ENCODE measurements around the gene EIF4H. TPM values are rescaled to one million over a fixed set of nuclear protein-coding genes. Genes with fewer than 3 reads are reported as not detected.

EIF4H gene
- total RNA-seq, 1 experiment from 2014 or later: 370 TPM

- H3K4me3 ChIP-seq (ENCODE audit: low read depth, low read length): no peak overlapping the region
- no peaks in the 10 kb centered on the region for H3K4me1 ChIP-seq
- Mint-ChIP-seq H3K27ac (ENCODE audit: unreplicated experiment) (no peak overlapping the region), H3K4me1 (ENCODE audit: low read depth, unreplicated experiment) (no peaks in the 10 kb centered on the region), H3K27me3 (ENCODE audit: insufficient read depth, unreplicated experiment) (no peaks in the 10 kb centered on the region), H3K4me3 (ENCODE audit: unreplicated experiment) (no peak overlapping the region), H3K36me3 (ENCODE audit: insufficient read depth, unreplicated experiment) (no peaks in the 10 kb centered on the region), H3K9me3 (ENCODE audit: unreplicated experiment) (no peaks in the 10 kb centered on the region)
- ChIA-PET POLR2A (no interaction called here), CTCF (no interaction called here)
- H3K9me3 ChIP-seq: peaks cover 9% of the 10 kb centered on the region
- DNase-seq: no peak
- H3K27me3 ChIP-seq (replicated peaks; ENCODE audit: control insufficient read depth, insufficient read depth, low read length): no peaks in the 10 kb centered on the region
- H3K36me3 ChIP-seq (ENCODE audit: control insufficient read depth, insufficient read depth, low read length): no peaks in the 10 kb centered on the region
- no TSS peak for BruUV-seq (replicated peaks)
- intact Hi-C loops (cut with micrococcal nuclease; ENCODE audit: unreplicated experiment): no loop called here
- no peak for TF ChIP-seq CTCF (IDR thresholded peaks at IDR 0.05; ENCODE audit: insufficient read depth in 1 of 2, low read depth in 1 of 2, low read length in 1 of 2, severe bottlenecking in 1 of 2, unreplicated experiment in 1 of 2)
Observed at GRCh38 chr7:74148491-74148890, 25.7 kb upstream of the EIF4H start.

- H3K27me3 Mint-ChIP-seq (ENCODE audit: insufficient read depth, unreplicated experiment): no peaks in the 10 kb centered on the region
- BruUV-seq (replicated peaks): no TSS peak
- no peaks in the 10 kb centered on the region for H3K4me1 Mint-ChIP-seq (ENCODE audit: low read depth, unreplicated experiment)
- TF ChIP-seq CTCF (IDR thresholded peaks at IDR 0.05; ENCODE audit: insufficient read depth in 1 of 2, low read depth in 1 of 2, low read length in 1 of 2, severe bottlenecking in 1 of 2, unreplicated experiment in 1 of 2): no peak
- H3K4me3 Mint-ChIP-seq (ENCODE audit: unreplicated experiment): no peak overlapping the region
- POLR2A ChIA-PET: no interaction called here
- no peaks in the 10 kb centered on the region for H3K4me1 ChIP-seq
- no peak overlapping the region for H3K27ac Mint-ChIP-seq (ENCODE audit: unreplicated experiment)
- intact Hi-C loops (cut with micrococcal nuclease; ENCODE audit: unreplicated experiment): no loop called here
- H3K36me3 Mint-ChIP-seq (ENCODE audit: insufficient read depth, unreplicated experiment): no peaks in the 10 kb centered on the region
- CTCF ChIA-PET: no interaction called here
- DNase-seq: no peak
- H3K9me3 Mint-ChIP-seq (ENCODE audit: unreplicated experiment): no peaks in the 10 kb centered on the region
- no peaks in the 10 kb centered on the region for H3K36me3 ChIP-seq (ENCODE audit: control insufficient read depth, insufficient read depth, low read length)
- no peaks in the 10 kb centered on the region for H3K27me3 ChIP-seq (replicated peaks; ENCODE audit: control insufficient read depth, insufficient read depth, low read length)
- H3K4me3 ChIP-seq (ENCODE audit: low read depth, low read length): no peak overlapping the region
- H3K9me3 ChIP-seq: peaks cover 9% of the 10 kb centered on the region
Observed at GRCh38 chr7:74149071-74149470, 25.1 kb upstream of the EIF4H start.

- H3K36me3 ChIP-seq (ENCODE audit: control insufficient read depth, insufficient read depth, low read length): no peaks in the 10 kb centered on the region
- POLR2A ChIA-PET: no interaction called here
- H3K9me3 Mint-ChIP-seq (ENCODE audit: unreplicated experiment): no peaks in the 10 kb centered on the region
- CTCF ChIA-PET: no interaction called here
- no peak for TF ChIP-seq CTCF (IDR thresholded peaks at IDR 0.05; ENCODE audit: insufficient read depth in 1 of 2, low read depth in 1 of 2, low read length in 1 of 2, severe bottlenecking in 1 of 2, unreplicated experiment in 1 of 2)
- H3K27ac Mint-ChIP-seq (ENCODE audit: unreplicated experiment): no peak overlapping the region
- H3K27me3 ChIP-seq (replicated peaks; ENCODE audit: control insufficient read depth, insufficient read depth, low read length): no peaks in the 10 kb centered on the region
- no peak overlapping the region for H3K4me3 Mint-ChIP-seq (ENCODE audit: unreplicated experiment)
- BruUV-seq (replicated peaks): no TSS peak
- H3K4me1 ChIP-seq: no peaks in the 10 kb centered on the region
- H3K27me3 Mint-ChIP-seq (ENCODE audit: insufficient read depth, unreplicated experiment): no peaks in the 10 kb centered on the region
- H3K4me1 Mint-ChIP-seq (ENCODE audit: low read depth, unreplicated experiment): no peaks in the 10 kb centered on the region
- H3K4me3 ChIP-seq (ENCODE audit: low read depth, low read length): no peak overlapping the region
- intact Hi-C loops (cut with micrococcal nuclease; ENCODE audit: unreplicated experiment): no loop called here
- no peak for DNase-seq
- H3K9me3 ChIP-seq: peaks cover 9% of the 10 kb centered on the region
- H3K36me3 Mint-ChIP-seq (ENCODE audit: insufficient read depth, unreplicated experiment): no peaks in the 10 kb centered on the region
Observed at GRCh38 chr7:74149603-74150002, 24.6 kb upstream of the EIF4H start.

Measured in Caco-2 (cell line).